ENCODE results near the gene YARS1. TPM values are rescaled to one million over a fixed set of nuclear protein-coding genes. Genes with fewer than 3 reads are reported as not detected.
A peak's percentile ranks its signal among the peaks of the same experiment; 100 is the strongest.

YARS1 gene
- total RNA-seq, 1 experiment from 2014 or later: 180 TPM

DNA sequence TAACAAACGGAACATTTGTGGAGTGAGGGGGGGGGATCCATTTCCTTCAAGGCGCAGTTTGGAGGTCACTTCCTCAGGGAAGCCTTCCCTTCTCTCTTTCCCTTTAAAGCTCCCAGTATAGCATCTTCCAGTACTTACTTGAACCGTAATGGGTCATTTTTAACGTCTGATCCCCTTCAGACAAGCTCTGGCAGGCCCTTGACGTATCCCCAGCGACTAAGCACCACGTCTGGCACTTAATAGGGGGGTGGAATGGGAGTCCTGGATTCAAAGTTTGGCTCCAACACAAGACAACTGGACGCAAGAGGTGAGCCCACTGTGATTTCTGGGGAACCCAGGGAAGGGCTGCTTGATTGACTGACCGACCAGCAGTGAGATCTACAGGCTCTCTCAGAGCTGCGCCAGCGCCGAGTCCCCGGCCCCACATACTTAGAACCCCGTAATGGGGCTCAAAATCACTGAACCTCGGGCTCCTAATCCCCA lies 441 bp downstream of the YARS1 start:
- Histone ChIP-seq H4K20me1 (ENCODE audit: insufficient read depth) (peaks cover 40% of the 10 kb centered on the region), H3K4me2 (peak overlapping the region; percentile 98), H3F3A (ENCODE audit: insufficient read depth, low read depth) (peaks cover 10% of the 10 kb centered on the region; the same call in 1 of the 2 replicates), H3K9me2 (ENCODE audit: insufficient read depth) (no peaks in the 10 kb centered on the region), H3K79me2 (ENCODE audit: low read depth) (peaks cover 94% of the 10 kb centered on the region), H3K4me1 (replicated peaks; ENCODE audit: insufficient read depth) (peaks cover 38% of the 10 kb centered on the region), H2AFZ (no peak overlapping the region), H3K27me3 (ENCODE audit: insufficient read depth, low read depth) (no peaks in the 10 kb centered on the region), H3K4me3 (peak overlapping the region; percentile 99), H3K9me3 (ENCODE audit: insufficient read depth, low read depth) (no peaks in the 10 kb centered on the region), H3K36me3 (ENCODE audit: low read depth) (peaks cover 36% of the 10 kb centered on the region), H3K27ac (peak overlapping the region; percentile 89)
- intact Hi-C loops (cut with micrococcal nuclease; ENCODE audit: unreplicated experiment): loop anchor here (1.0 to 10.0 kb wide), 6 partner anchors 18 to 422 kb away; partner anchors contain the start of genes BSDC1 and RBBP4
- TF ChIP-seq CTCF (conservative IDR thresholded peaks at IDR 0.05) (no peak), EZH2 (IDR thresholded peaks at IDR 0.05; ENCODE audit: low read depth) (no peak)
- CTCF ChIA-PET: no interaction called here
- BruUV-seq (replicated peaks): TSS peak; percentile 41
- POLR2A ChIA-PET (ENCODE audit: unreplicated experiment): interaction anchor here (0.6 kb wide), 1 partner anchor 28 kb away, joined by 13 read pairs; no protein-coding TSS in a partner anchor
- DNase-seq: no peak

GRCh38 chr1:32813941-32814739 lies 3.0 kb downstream of the YARS1 start:
- Histone ChIP-seq H3K4me3 (peak overlapping the region; percentile 99; the same call in 1 of the 2 replicates), H2AFZ (no peak overlapping the region), H3K4me2 (peak overlapping the region; percentile 98), H3K27me3 (ENCODE audit: insufficient read depth, low read depth) (no peaks in the 10 kb centered on the region), H3K4me1 (replicated peaks; ENCODE audit: insufficient read depth) (peaks cover 33% of the 10 kb centered on the region), H3F3A (ENCODE audit: insufficient read depth, low read depth) (peaks cover 16% of the 10 kb centered on the region; the same call in 1 of the 2 replicates), H3K9me2 (ENCODE audit: insufficient read depth) (no peaks in the 10 kb centered on the region), H3K79me2 (ENCODE audit: low read depth) (peaks cover 93% of the 10 kb centered on the region), H3K27ac (peak overlapping the region; percentile 17), H3K36me3 (ENCODE audit: low read depth) (peaks cover 58% of the 10 kb centered on the region), H3K9me3 (ENCODE audit: insufficient read depth, low read depth) (no peaks in the 10 kb centered on the region), H4K20me1 (ENCODE audit: insufficient read depth) (peaks cover 66% of the 10 kb centered on the region)
- intact Hi-C loops (cut with micrococcal nuclease; ENCODE audit: unreplicated experiment): loop anchor here (10.0 kb wide), 1 partner anchor 191 kb away; no protein-coding TSS in a partner anchor
- no peak for DNase-seq
- no TSS peak for BruUV-seq (replicated peaks)
- TF ChIP-seq CTCF (conservative IDR thresholded peaks at IDR 0.05): no peak
- no peak for TF ChIP-seq EZH2 (IDR thresholded peaks at IDR 0.05; ENCODE audit: low read depth)
- POLR2A ChIA-PET (ENCODE audit: unreplicated experiment): no interaction called here
- CTCF ChIA-PET: no interaction called here

DNA sequence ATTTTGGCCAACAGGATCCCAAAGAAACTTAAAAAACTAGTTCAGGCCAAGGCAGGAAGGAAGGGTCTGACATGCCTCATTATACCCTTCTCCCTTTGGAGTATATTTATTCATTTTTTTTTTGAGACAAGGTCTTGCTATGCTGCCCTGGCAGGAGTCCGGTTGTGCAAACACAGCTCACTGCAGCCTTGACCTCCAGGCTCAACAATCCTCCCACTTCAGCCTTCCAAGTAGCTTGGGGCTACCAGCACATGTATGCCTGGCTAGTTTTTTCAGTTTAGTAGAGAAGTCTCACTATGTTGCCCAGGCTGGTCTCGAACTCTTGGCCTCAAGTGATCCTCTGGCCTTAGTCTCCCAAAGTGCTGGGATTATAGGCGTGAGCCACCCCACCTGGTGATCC lies 5.2 kb downstream of the YARS1 start:
- DNase-seq: no peak
- BruUV-seq (replicated peaks): no TSS peak
- H3K9me3 ChIP-seq (ENCODE audit: insufficient read depth, low read depth): no peaks in the 10 kb centered on the region
- intact Hi-C loops (cut with micrococcal nuclease; ENCODE audit: unreplicated experiment): loop anchor here (10.0 kb wide), 1 partner anchor 193 kb away; no protein-coding TSS in a partner anchor
- H3K4me3 ChIP-seq: no peak overlapping the region
- ChIA-PET CTCF (no interaction called here), POLR2A (ENCODE audit: unreplicated experiment) (no interaction called here)
- peaks cover 88% of the 10 kb centered on the region for H4K20me1 ChIP-seq (ENCODE audit: insufficient read depth)
- peaks cover 96% of the 10 kb centered on the region for H3K79me2 ChIP-seq (ENCODE audit: low read depth)
- H3K27ac ChIP-seq: no peak overlapping the region
- TF ChIP-seq EZH2 (IDR thresholded peaks at IDR 0.05; ENCODE audit: low read depth) (no peak), CTCF (conservative IDR thresholded peaks at IDR 0.05) (no peak)
- no peaks in the 10 kb centered on the region for H3K27me3 ChIP-seq (ENCODE audit: insufficient read depth, low read depth)
- H3F3A ChIP-seq (ENCODE audit: insufficient read depth, low read depth): peaks cover 26% of the 10 kb centered on the region
- no peak overlapping the region for H3K4me2 ChIP-seq
- peaks cover 26% of the 10 kb centered on the region for H3K4me1 ChIP-seq (replicated peaks; ENCODE audit: insufficient read depth)
- H3K9me2 ChIP-seq (ENCODE audit: insufficient read depth): no peaks in the 10 kb centered on the region
- H3K36me3 ChIP-seq (ENCODE audit: low read depth): peaks cover 78% of the 10 kb centered on the region
- no peak overlapping the region for H2AFZ ChIP-seq

Measured in PC-9 (cell line).